Measurements from ENCODE around the gene CBLN1. TPM values are rescaled to one million over a fixed set of nuclear protein-coding genes. Genes with fewer than 3 reads are reported as not detected.
A peak's percentile ranks its signal among the peaks of the same experiment; 100 is the strongest.

The CBLN1 gene
- total and polyA plus RNA-seq, 9 of the 15 experiments (the other 6 are each of a cell fraction or from before 2014, with no cell fraction given), result not detected

GRCh38 chr16:49283376-49284049 lies 1.9 kb upstream of the CBLN1 start:
- TF ChIP-seq SMAD2 (IDR thresholded peaks at IDR 0.05; ENCODE audit: low read depth, low read length) (no peak), USF2 (CRISPR knock-in tag; IDR thresholded peaks at IDR 0.05) (no peak)
- ATAC-seq (no peak), FAIRE-seq (no peak), DNase-seq (ENCODE audit: extremely low read depth in 1 of 4, low spot score in 3 of 4) (no peak)
- BruUV-seq (replicated peaks), result no TSS peak
- Histone ChIP-seq H3K4me3 (no peak overlapping the region), H3K36me3 (ENCODE audit: control insufficient read depth, insufficient read depth, low read length) (no peaks in the 10 kb centered on the region), H3K9me3 (replicated peaks; ENCODE audit: control insufficient read depth, insufficient read depth, low read depth, low read length) (no peaks in the 10 kb centered on the region), H3K9me1 (ENCODE audit: control insufficient read depth, insufficient read depth, low read length) (no peaks in the 10 kb centered on the region), H3K79me2 (ENCODE audit: control insufficient read depth, insufficient read depth, low read length) (no peaks in the 10 kb centered on the region), H4K20me1 (replicated peaks; ENCODE audit: control insufficient read depth, insufficient read depth, low read length) (no peaks in the 10 kb centered on the region), H2AFZ (ENCODE audit: low read depth, low read length) (no peak overlapping the region), H3K9ac (ENCODE audit: insufficient read depth in 1 of 2, low read depth in 2 of 2, low read length in 2 of 2) (no peak overlapping the region), H3K27me3 (ENCODE audit: control insufficient read depth in 2 of 2, insufficient read depth in 2 of 2, low read length in 2 of 2) (peaks cover 8 to 22% of the 10 kb centered on the region in 2 experiments), H3K4me1 (replicated peaks in 1 of 2; ENCODE audit: control insufficient read depth in 2 of 2, insufficient read depth in 2 of 2, low read length in 2 of 2) (peaks cover 0 to 17% of the 10 kb centered on the region in 2 experiments; a peak in 3 of 5 replicates), H3K27ac (ENCODE audit: extremely low read depth, low read depth, low read length) (no peak overlapping the region), H3K4me2 (ENCODE audit: insufficient read depth, low read length) (no peak overlapping the region)
- 15% methylated on average over 25 of the region's 25 CpGs for whole genome bisulfite sequencing (ENCODE audit: insufficient coverage, low coverage, missing lambda C conversion rate)
- intact Hi-C loops (cut with micrococcal nuclease) (loop anchor here (5.0 kb wide), 1 partner anchor 596 kb away; no protein-coding TSS in a partner anchor), in situ Hi-C loops (cut with MboI) (no loop called here)
- ChIA-PET CTCF (ENCODE audit: low intra/inter-chr PET ratio) (no interaction called here), POLR2A (no interaction called here)

GRCh38 chr16:49282690-49283375 lies 1.2 kb upstream of the CBLN1 start:
- H4K20me1 ChIP-seq (replicated peaks; ENCODE audit: control insufficient read depth, insufficient read depth, low read length), result no peaks in the 10 kb centered on the region
- peaks cover 13 to 28% of the 10 kb centered on the region in 2 experiments for H3K27me3 ChIP-seq (ENCODE audit: control insufficient read depth in 2 of 2, insufficient read depth in 2 of 2, low read length in 2 of 2)
- peak overlapping the region; percentile 87 for H2AFZ ChIP-seq (ENCODE audit: low read depth, low read length)
- H3K4me1 ChIP-seq (replicated peaks in 1 of 2; ENCODE audit: control insufficient read depth in 2 of 2, insufficient read depth in 2 of 2, low read length in 2 of 2), result peaks cover 0 to 17% of the 10 kb centered on the region in 2 experiments; a peak in 3 of 5 replicates
- peak overlapping the region; percentile 34 to 89; a peak in 3 of 4 replicates for H3K9ac ChIP-seq (ENCODE audit: insufficient read depth in 1 of 2, low read depth in 2 of 2, low read length in 2 of 2)
- no peaks in the 10 kb centered on the region for H3K9me3 ChIP-seq (replicated peaks; ENCODE audit: control insufficient read depth, insufficient read depth, low read depth, low read length)
- H3K4me2 ChIP-seq (ENCODE audit: insufficient read depth, low read length), result peak overlapping the region; percentile 69
- CTCF ChIA-PET (ENCODE audit: low intra/inter-chr PET ratio), result no interaction called here
- TF ChIP-seq FIP1L1 (IDR thresholded peaks at IDR 0.05; ENCODE audit: low read depth, low read length, poor library complexity, severe bottlenecking), result no peak
- TF ChIP-seq FOXK2 (conservative IDR thresholded peaks at IDR 0.05 in 1 of 2, IDR thresholded peaks at IDR 0.05 in 1 of 2; ENCODE audit: low read depth in 2 of 2), result no peak
- no peak for TF ChIP-seq SMAD1 (IDR thresholded peaks at IDR 0.05; ENCODE audit: low read depth, low read length, partially characterized antibody)
- TF ChIP-seq HEY1 (CRISPR knock-in tag; IDR thresholded peaks at IDR 0.05; ENCODE audit: borderline replicate concordance), result no peak
- no peak for TF ChIP-seq U2AF1 (optimal IDR thresholded peaks at IDR 0.05; ENCODE audit: low read depth, low read length)
- no peak for TF ChIP-seq ZNF445 (CRISPR knock-in tag; IDR thresholded peaks at IDR 0.05; ENCODE audit: low read depth)
- TF ChIP-seq KLF1 (tag; IDR thresholded peaks at IDR 0.05), result no peak
- no peak for TF ChIP-seq RFX7 (CRISPR knock-in tag; IDR thresholded peaks at IDR 0.05)
- intact Hi-C loops (cut with micrococcal nuclease), result loop anchor here (5.0 kb wide), 1 partner anchor 596 kb away; no protein-coding TSS in a partner anchor
- FAIRE-seq (no peak), DNase-seq (ENCODE audit: extremely low read depth in 1 of 4, low spot score in 3 of 4) (no peak), ATAC-seq (no peak)
- no peaks in the 10 kb centered on the region for H3K36me3 ChIP-seq (ENCODE audit: control insufficient read depth, insufficient read depth, low read length)
- 67% methylated on average over 38 of the region's 49 CpGs for WGBS (ENCODE audit: insufficient coverage, low coverage, missing lambda C conversion rate)
- H3K27ac ChIP-seq (ENCODE audit: extremely low read depth, low read depth, low read length), result no peak overlapping the region
- in situ Hi-C loops (cut with MboI), result no loop called here
- H3K9me1 ChIP-seq (ENCODE audit: control insufficient read depth, insufficient read depth, low read length), result no peaks in the 10 kb centered on the region
- no peaks in the 10 kb centered on the region for H3K79me2 ChIP-seq (ENCODE audit: control insufficient read depth, insufficient read depth, low read length)
- BruUV-seq (replicated peaks), result no TSS peak
- peak overlapping the region; percentile 50 for H3K4me3 ChIP-seq
- POLR2A ChIA-PET, result interaction anchor here (0.6 kb wide), 1 partner anchor 317 kb away, joined by 3 read pairs; no protein-coding TSS in a partner anchor
